Spleen (tissue), 11 donors: ENCODE data around the gene CADPS2. TPM values are rescaled to one million over a fixed set of nuclear protein-coding genes. Genes with fewer than 3 reads are reported as not detected.

Source experiments
- DNase-seq: peaks from one replicate; pipeline ENCODE4 v3.0.0-alpha.2; 2020
- H3K27ac ChIP-seq, 8 donors: fragments of 200-600 bp; sonication (generic) in 7 of 8; 1 replicate in 4 of 8; 2 replicates in 4 of 8; pipeline versions ENCODE4 v1.5.0 to v1.8.0; 2016 to 2021; ENCODE audit warnings: inconsistent platforms in 4 of 8, mild to moderate bottlenecking in 4 of 8, moderate library complexity in 1 of 8
- H3K27me3 ChIP-seq, 7 donors: fragments of 200-600 bp; sonication (generic) in 6 of 7; replicated peaks in 1 of 7; 1 replicate in 4 of 7; 2 replicates in 3 of 7; pipeline versions ENCODE4 v1.5.0 to v1.8.0; 2016 to 2021; ENCODE audit warnings: inconsistent platforms in 3 of 7, mild to moderate bottlenecking in 1 of 7
- H3K36me3 ChIP-seq, 6 donors: fragments of 200-600 bp; sonication (generic) in 5 of 6; 1 replicate in 4 of 6; 2 replicates in 2 of 6; pipeline versions ENCODE4 v1.5.0 to v1.8.0; 2016 to 2021; ENCODE audit warnings: inconsistent platforms in 2 of 6
- H3K4me1 ChIP-seq, 6 donors: fragments of 200-600 bp; sonication (generic) in 5 of 6; 1 replicate in 3 of 6; 2 replicates in 3 of 6; pipeline versions ENCODE4 v1.5.0 to v1.8.0; 2016 to 2021; ENCODE audit warnings: inconsistent platforms in 3 of 6
- H3K4me3 ChIP-seq, 8 donors: fragments of 200-600 bp; sonication (generic) in 7 of 8; 1 replicate in 4 of 8; 2 replicates in 4 of 8; pipeline versions ENCODE4 v1.5.0 to v1.8.0; 2016 to 2021; ENCODE audit warnings: inconsistent platforms in 4 of 8, mild to moderate bottlenecking in 4 of 8, moderate library complexity in 2 of 8
- H3K9me3 ChIP-seq, 8 donors: fragments of 200-600 bp; sonication (generic) in 7 of 8; 1 replicate in 4 of 8; 2 replicates in 4 of 8; pipeline versions ENCODE4 v1.5.0 to v1.8.0; 2016 to 2021; ENCODE audit warnings: inconsistent platforms in 4 of 8
- POLR2AphosphoS5 ChIP-seq, 3 donors: sonication (generic); formaldehyde crosslinking; IDR thresholded peaks; one replicate each; pipeline ENCODE4 v1.5.1; 2017; ENCODE audit warnings: antibody characterized with exemption in 3 of 3
- whole genome bisulfite sequencing, 5 donors: extraction: QIAGEN DNeasy Blood & Tissue Kit in 3 of 5; methylation state at CpG; one replicate each; pipeline versions ENCODE4 v1.1.5 to v1.1.7; 2013 to 2018; 5-methylcytosine and 5-hydroxymethylcytosine counted together
- intact Hi-C: fragments of 100-400 bp; cut with DNase I; formaldehyde crosslinking; loops from one replicate; pipeline ENCODE4 v1.15.0; 2023; ENCODE audit warnings: low total_unique reads
- polyA plus RNA-seq, 3 donors: library from polyadenylated mRNA; stranded (reverse); fragments of 200-250 nt; gene quantifications; one replicate each; pipeline ENCODE4 v1.2.1, GENCODE V29; 2013
- small RNA-seq, 4 donors: library from RNA; depleted of rRNA; stranded (forward); fragments of <200 nt; gene quantifications; one replicate each; pipeline ENCODE3, GENCODE V24; 2016
- total RNA-seq, 7 donors: library from RNA; depleted of rRNA in 3 of 7; stranded (reverse); fragments of >200 nt in 3 of 7; fragmentation: NEBNext Ultra II Directional in 4 of 7; extraction: Animal tissue kit (Norgen Biotek cat#: 25700) in 4 of 7; gene quantifications; one replicate each; pipeline versions ENCODE4 v1.1.0 to v1.2.1, GENCODE V29; 2016 to 2021
- TF ChIP-seq, protein P1 (sequence below), 11 experiments: fragments of 200-600 bp in 7 of 11; fragments of 450-650 bp in 4 of 11; sonication (generic) in 4 of 11; IDR thresholded peaks in 8 of 11; conservative IDR thresholded peaks in 3 of 11; 1 replicate in 7 of 11; 2 replicates in 4 of 11; pipeline versions ENCODE4 v1.4.0 to v1.8.0; 2016 to 2021; ENCODE audit warnings: antibody characterized with exemption in 11 of 11, inconsistent platforms in 4 of 11, mild to moderate bottlenecking in 1 of 11
- donor health status: healthy with polysubstance abuse.
- donor health status: DM: no; HTN: no; CAD: no; lungs with moderate emphysema.
- donor health status: DM: no; HTN: no; CAD: no.
- donor health status: Bipolar disorder and iron deficiency.
- donor health status: healthy.
- donor health status: DM: no; HTN: no; CAD: no.
- donor health status: DM: yes; HTN: yes; CAD: no.

Gene CADPS2
- total and polyA plus RNA-seq, 10 donors = 2.4 to 19.3 (median 11.7) TPM

DNA sequence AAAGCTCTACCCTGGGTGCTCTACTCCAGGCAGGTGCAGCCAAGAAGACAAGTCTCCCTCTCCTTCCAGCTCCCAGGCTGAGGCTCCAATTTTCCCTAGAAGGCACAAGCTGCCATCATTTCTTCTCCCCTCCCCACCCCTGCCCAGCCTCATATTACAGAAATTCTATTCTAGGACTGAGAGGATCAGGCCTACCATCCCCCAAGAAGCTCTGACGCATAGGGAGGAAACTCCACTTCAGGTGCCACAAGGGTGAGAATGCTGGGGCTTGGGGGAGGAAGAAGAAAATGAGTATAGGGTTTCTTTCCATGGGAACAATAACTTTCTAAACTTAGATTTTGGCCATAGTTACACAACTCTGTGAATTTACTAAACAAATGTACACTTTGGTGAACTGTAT is 617.0 kb downstream of the CADPS2 start:
- TF ChIP-seq POLR2AphosphoS5 (IDR thresholded peaks at IDR 0.05) = no peak
- TF ChIP-seq, protein P1, sequence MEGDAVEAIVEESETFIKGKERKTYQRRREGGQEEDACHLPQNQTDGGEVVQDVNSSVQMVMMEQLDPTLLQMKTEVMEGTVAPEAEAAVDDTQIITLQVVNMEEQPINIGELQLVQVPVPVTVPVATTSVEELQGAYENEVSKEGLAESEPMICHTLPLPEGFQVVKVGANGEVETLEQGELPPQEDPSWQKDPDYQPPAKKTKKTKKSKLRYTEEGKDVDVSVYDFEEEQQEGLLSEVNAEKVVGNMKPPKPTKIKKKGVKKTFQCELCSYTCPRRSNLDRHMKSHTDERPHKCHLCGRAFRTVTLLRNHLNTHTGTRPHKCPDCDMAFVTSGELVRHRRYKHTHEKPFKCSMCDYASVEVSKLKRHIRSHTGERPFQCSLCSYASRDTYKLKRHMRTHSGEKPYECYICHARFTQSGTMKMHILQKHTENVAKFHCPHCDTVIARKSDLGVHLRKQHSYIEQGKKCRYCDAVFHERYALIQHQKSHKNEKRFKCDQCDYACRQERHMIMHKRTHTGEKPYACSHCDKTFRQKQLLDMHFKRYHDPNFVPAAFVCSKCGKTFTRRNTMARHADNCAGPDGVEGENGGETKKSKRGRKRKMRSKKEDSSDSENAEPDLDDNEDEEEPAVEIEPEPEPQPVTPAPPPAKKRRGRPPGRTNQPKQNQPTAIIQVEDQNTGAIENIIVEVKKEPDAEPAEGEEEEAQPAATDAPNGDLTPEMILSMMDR (IDR thresholded peaks at IDR 0.05 in 8 of 11, conservative IDR thresholded peaks at IDR 0.05 in 3 of 11) = no peak
- H3K4me3 ChIP-seq = no peak overlapping the region
- no peaks in the 10 kb centered on the region for H3K27me3 ChIP-seq
- H3K9me3 ChIP-seq = no peaks in the 10 kb centered on the region
- intact Hi-C loops = no loop called here
- no peak for DNase-seq
- 33 to 55% (median 42%) methylated on average over 1 of the region's 1 CpG for WGBS, 5 donors
- no peaks in the 10 kb centered on the region for H3K36me3 ChIP-seq
- no peaks in the 10 kb centered on the region for H3K4me1 ChIP-seq
- H3K27ac ChIP-seq = no peak overlapping the region

Small RNA genes within 50 kb of the gene (small RNA-seq; reads per million reads assigned to genes)
- gene AC006463.1 = 0 reads per million in 4 donors

Other genes starting within 250 kb of the CADPS2 start
- gene RNF133, start 187.3 kb downstream of the CADPS2 start, total RNA-seq = 1 to 10 TPM in 4 of 7 donors, under 1 TPM in 3; 0.37 to 2.4 (median 1.2) TPM
- gene RNF133, start 187.3 kb downstream of the CADPS2 start, polyA plus RNA-seq = not detected
- 1 to 10 TPM in 4 of 7 donors, under 1 TPM in 3; 0.37 to 2.2 (median 1.0) TPM for gene RNF148, start 183.5 kb downstream of the CADPS2 start, total RNA-seq
- gene RNF148, start 183.5 kb downstream of the CADPS2 start, polyA plus RNA-seq = under 1 TPM in 1 of 3 donors, not detected in 2; 0.06 TPM
- gene TAS2R16, start 109.2 kb upstream of the CADPS2 start, total RNA-seq = not detected
- gene TAS2R16, start 109.2 kb upstream of the CADPS2 start, polyA plus RNA-seq = not detected